Loucy (cell line): ENCODE measurements around the gene CEP57L1.

Experiments
- CTCF ChIP-seq: fragments of 200-600 bp; sonication (generic); conservative IDR thresholded peaks from 2 replicates; pipeline ENCODE4 v1.5.1; 2014; ENCODE audit warnings: mild to moderate bottlenecking, antibody characterized with exemption, low read length
- EZH2phosphoT487 ChIP-seq: fragments of 200-600 bp; IDR thresholded peaks from 2 replicates; pipeline ENCODE4 v1.6.1; 2018; ENCODE audit warnings: antibody characterized with exemption, mild to moderate bottlenecking, moderate library complexity, borderline replicate concordance

GRCh38 chr6:109059153-109059552 lies 36.2 kb upstream of the CEP57L1 start:
- TF ChIP-seq CTCF (no peak), EZH2phosphoT487 (no peak)
